ENCODE measurements around the gene BOLA2B.
"Not testable (repeated sequence)": the region's sequence is repeated elsewhere in the genome, so short reads cannot be mapped to it uniquely, and the experiment has no call there.

The BOLA2B gene

GRCh38 chr16:30193615-30194014 lies at the start of gene BOLA2B, which contains the start of gene SLX1A:
Gene BOLA2B (minus strand): TSS chr16:30193666. CDS start chr16:30193595, 71 bp downstream.
Gene SLX1A (plus strand): TSS chr16:30193875. CDS start chr16:30194085, 210 bp downstream.
- not testable (repeated sequence) for H3K36me3 Mint-ChIP-seq; H3K4me3 Mint-ChIP-seq; H3K4me1 Mint-ChIP-seq; DNase-seq (ENCODE audit: low spot score in 2 of 2); H3K9me3 Mint-ChIP-seq; H3K27ac Mint-ChIP-seq
- peak; percentile 92 for ATAC-seq

GRCh38 chr16:30217082-30217481 lies 23.6 kb upstream of the BOLA2B start:
- peak in 1 of 2 donors; percentile 46 for DNase-seq (ENCODE audit: low spot score in 2 of 2)

GRCh38 chr16:30211414-30211813 lies 17.9 kb upstream of the BOLA2B start:
- not testable (repeated sequence) for DNase-seq (ENCODE audit: low spot score in 2 of 2); H3K4me3 Mint-ChIP-seq; H3K4me1 Mint-ChIP-seq; H3K36me3 Mint-ChIP-seq; H3K9me3 Mint-ChIP-seq; H3K27ac Mint-ChIP-seq
- peak; percentile 64 for ATAC-seq

More at GRCh38 chr16:30217082-30217481, 23.6 kb upstream of the BOLA2B start:
- not testable (repeated sequence) for H3K27ac Mint-ChIP-seq, H3K9me3 Mint-ChIP-seq, H3K4me1 Mint-ChIP-seq, ATAC-seq, H3K4me3 Mint-ChIP-seq, H3K36me3 Mint-ChIP-seq

- not testable (repeated sequence) for H3K4me3 Mint-ChIP-seq, H3K9me3 Mint-ChIP-seq, H3K4me1 Mint-ChIP-seq, H3K27ac Mint-ChIP-seq, H3K36me3 Mint-ChIP-seq
- DNase-seq (ENCODE audit: low spot score in 2 of 2) (peak in 1 of 2 donors; percentile 53), ATAC-seq (peak; percentile 34)
Measured at GRCh38 chr16:30209032-30209431, 15.6 kb upstream of the BOLA2B start.

- peak; percentile 26 for ATAC-seq
- H3K27ac Mint-ChIP-seq = not testable (repeated sequence)
Measured at GRCh38 chr16:30207063-30207704, 13.7 kb upstream of the BOLA2B start.

GRCh38 chr16:30206252-30206651 lies 12.8 kb upstream of the BOLA2B start:
- H3K4me1 Mint-ChIP-seq; H3K9me3 Mint-ChIP-seq; H3K4me3 Mint-ChIP-seq; H3K27ac Mint-ChIP-seq; DNase-seq (ENCODE audit: low spot score in 2 of 2); H3K36me3 Mint-ChIP-seq: not testable (repeated sequence)
- ATAC-seq = peak; percentile 70

More at GRCh38 chr16:30207063-30207704, 13.7 kb upstream of the BOLA2B start:
- peak in 1 of 2 donors; percentile 38 for DNase-seq (ENCODE audit: low spot score in 2 of 2)
- H3K9me3 Mint-ChIP-seq, H3K4me1 Mint-ChIP-seq, H3K4me3 Mint-ChIP-seq, H3K36me3 Mint-ChIP-seq: not testable (repeated sequence)

- not testable (repeated sequence) for H3K4me1 Mint-ChIP-seq, H3K36me3 Mint-ChIP-seq
- peak in 1 of 2 donors; percentile 61 for DNase-seq (ENCODE audit: low spot score in 2 of 2)
Measured at GRCh38 chr16:30205541-30206236, 12.2 kb upstream of the BOLA2B start.

GRCh38 chr16:30199608-30200343 lies 6.3 kb upstream of the BOLA2B start:
- not testable (repeated sequence) for H3K4me3 Mint-ChIP-seq, H3K27ac Mint-ChIP-seq

More at GRCh38 chr16:30205541-30206236, 12.2 kb upstream of the BOLA2B start:
- H3K9me3 Mint-ChIP-seq, H3K27ac Mint-ChIP-seq, H3K4me3 Mint-ChIP-seq: not testable (repeated sequence)
- peak; percentile 70 for ATAC-seq

GRCh38 chr16:30199049-30199448 lies 5.6 kb upstream of the BOLA2B start, which contains the start of gene SULT1A3:
Gene SULT1A3 (plus strand): TSS chr16:30199255. CDS start chr16:30200729, 1,474 bp downstream.
- DNase-seq (ENCODE audit: low spot score in 2 of 2); H3K27ac Mint-ChIP-seq; H3K4me1 Mint-ChIP-seq; ATAC-seq; H3K4me3 Mint-ChIP-seq; H3K36me3 Mint-ChIP-seq; H3K9me3 Mint-ChIP-seq: not testable (repeated sequence)

More at GRCh38 chr16:30199608-30200343, 6.3 kb upstream of the BOLA2B start:
- H3K9me3 Mint-ChIP-seq; H3K4me1 Mint-ChIP-seq; H3K36me3 Mint-ChIP-seq; ATAC-seq; DNase-seq (ENCODE audit: low spot score in 2 of 2): not testable (repeated sequence)

GRCh38 chr16:30197001-30197400 lies 3.5 kb upstream of the BOLA2B start:
- peak in 1 of 2 donors; percentile 51 for DNase-seq (ENCODE audit: low spot score in 2 of 2)
- H3K27ac Mint-ChIP-seq = not testable (repeated sequence)

GRCh38 chr16:30194172-30194925 lies 883 bp upstream of the BOLA2B start:
- ATAC-seq = peak; percentile 85
- H3K36me3 Mint-ChIP-seq, H3K9me3 Mint-ChIP-seq, H3K27ac Mint-ChIP-seq, H3K4me1 Mint-ChIP-seq, H3K4me3 Mint-ChIP-seq: not testable (repeated sequence)
- peak in 1 of 2 donors; percentile 66 for DNase-seq (ENCODE audit: low spot score in 2 of 2)

More at GRCh38 chr16:30197001-30197400, 3.5 kb upstream of the BOLA2B start:
- H3K36me3 Mint-ChIP-seq, H3K9me3 Mint-ChIP-seq, ATAC-seq, H3K4me3 Mint-ChIP-seq, H3K4me1 Mint-ChIP-seq: not testable (repeated sequence)

GRCh38 chr16:30193098-30193497 lies 368 bp downstream of the BOLA2B start:
- not testable (repeated sequence) for H3K36me3 Mint-ChIP-seq; H3K9me3 Mint-ChIP-seq; H3K4me3 Mint-ChIP-seq; H3K27ac Mint-ChIP-seq; H3K4me1 Mint-ChIP-seq; DNase-seq (ENCODE audit: low spot score in 2 of 2)
- ATAC-seq = peak; percentile 12

GRCh38 chr16:30191158-30191557 lies 2.3 kb downstream of the BOLA2B start:
- H3K4me3 Mint-ChIP-seq, H3K9me3 Mint-ChIP-seq, ATAC-seq, H3K27ac Mint-ChIP-seq: not testable (repeated sequence)
- peaks cover 21% of the 10 kb centered on the region for H3K4me1 Mint-ChIP-seq
- DNase-seq (ENCODE audit: low spot score in 2 of 2) = peak in 1 of 2 donors; percentile 53
- peaks cover 23% of the 10 kb centered on the region for H3K36me3 Mint-ChIP-seq

- Mint-ChIP-seq H3K27ac (peak overlapping the region; percentile 98), H3K4me3 (peak overlapping the region; percentile 97), H3K9me3 (no peaks in the 10 kb centered on the region), H3K4me1 (peaks cover 34% of the 10 kb centered on the region), H3K36me3 (peaks cover 54% of the 10 kb centered on the region)
- ATAC-seq = no peak
- DNase-seq (ENCODE audit: low spot score in 2 of 2) = peak in 1 of 2 donors; percentile 52
Measured at GRCh38 chr16:30187971-30188561, 5.4 kb downstream of the BOLA2B start.

Data from stimulated activated effector memory CD8-positive, alpha-beta T cell treated with anti-CD3 and anti-CD28 coated beads, Interleukin-12 subunit alpha, Interleukin-12 subunit beta, amount 100 ng/mL, for 72 hours (primary cell).